ENCODE data around the gene PRR12.

Gene PRR12

DNA sequence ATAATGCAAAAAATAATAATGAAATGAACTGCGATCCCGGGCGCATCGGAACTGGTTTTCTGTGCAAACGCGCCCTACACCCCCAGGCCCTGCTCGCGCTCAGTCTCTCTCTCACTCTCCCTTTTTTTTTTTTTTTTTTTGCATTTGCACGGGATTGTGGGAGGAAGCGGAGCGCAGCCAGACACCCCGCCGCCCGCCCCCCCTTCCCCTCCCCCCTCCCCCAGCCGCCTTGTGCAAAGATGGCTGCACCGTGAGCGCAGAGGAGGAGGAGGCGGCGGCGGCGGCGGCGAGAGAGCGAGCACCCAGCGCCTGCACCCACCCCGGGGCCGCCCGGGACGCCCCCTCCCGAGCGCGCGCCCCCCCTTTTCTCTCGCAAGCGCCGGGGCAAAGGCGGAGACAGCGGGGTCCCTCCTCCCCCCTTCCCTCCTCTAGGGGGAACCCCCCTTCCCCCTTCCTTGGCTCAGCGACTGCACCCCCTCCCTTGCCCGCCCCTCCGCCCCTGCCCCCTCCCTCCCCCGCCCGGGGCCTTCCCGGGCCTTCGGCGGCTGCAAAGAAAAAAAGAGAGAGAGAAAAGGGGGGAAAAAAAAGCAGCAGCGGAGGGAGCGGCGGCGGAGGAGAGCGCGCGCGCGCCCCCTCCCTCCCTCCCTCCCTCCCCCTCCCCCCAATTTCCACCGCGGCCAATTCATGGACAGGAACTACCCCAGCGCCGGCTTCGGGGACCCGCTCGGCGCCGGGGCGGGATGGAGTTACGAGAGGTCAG, at the start of gene PRR12:
Gene PRR12, plus strand, starts transcription at position 212 of the 760 bp plus-strand sequence. Its CDS starts 473 bp downstream, at position 685.
- DNase-seq, result peak; percentile 61

DNA sequence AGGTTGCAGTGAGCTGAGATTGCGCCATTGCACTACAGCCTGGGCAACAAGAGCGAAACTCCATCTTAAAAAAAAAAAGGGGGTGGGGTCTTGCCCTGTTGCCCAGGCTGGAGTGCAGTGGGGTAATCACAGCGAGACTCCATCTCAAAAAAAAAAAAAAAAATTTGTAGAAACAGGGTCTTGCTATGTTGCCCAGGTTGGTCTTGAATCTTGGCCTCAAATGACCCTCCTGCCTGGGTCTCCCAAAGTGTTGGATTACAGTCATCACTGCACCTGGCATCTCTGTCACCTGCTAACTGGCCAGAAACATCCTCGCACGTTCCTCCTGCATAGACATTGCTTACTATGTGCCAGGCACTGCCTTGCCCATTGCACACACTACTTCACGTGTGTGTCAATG, 49.1 kb upstream of the PRR12 start:
- DNase-seq, result no peak

GRCh38 chr19:49542446-49542845, 48.5 kb upstream of the PRR12 start:
- no peak for DNase-seq

GRCh38 chr19:49543032-49543431, 48.0 kb upstream of the PRR12 start:
- DNase-seq, result no peak

DNA sequence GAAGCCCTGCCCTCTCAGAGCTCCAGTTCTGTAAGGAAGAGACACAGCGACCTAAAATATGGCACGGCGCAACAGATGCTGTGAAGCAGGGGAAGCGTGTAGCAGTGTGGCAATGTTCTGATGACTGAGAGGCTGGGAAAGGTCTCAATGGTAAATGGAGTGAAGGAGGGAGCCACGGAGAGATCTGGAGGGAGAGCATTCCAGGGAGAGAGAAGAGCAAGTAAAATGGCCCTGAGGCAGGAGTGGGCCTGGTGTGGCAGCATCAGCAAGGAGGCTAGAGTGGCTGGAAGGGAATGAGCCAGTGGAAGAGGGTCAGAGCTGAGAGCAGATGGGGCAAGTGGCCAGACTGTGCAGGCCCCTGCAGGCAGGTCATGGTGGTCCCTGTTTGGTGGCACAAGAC, 46.8 kb upstream of the PRR12 start:
- no peak for DNase-seq

GRCh38 chr19:49546825-49547565, 44.0 kb upstream of the PRR12 start:
- peak; percentile 57 for DNase-seq

GRCh38 chr19:49549045-49549444, 41.9 kb upstream of the PRR12 start:
- no peak for DNase-seq

DNA sequence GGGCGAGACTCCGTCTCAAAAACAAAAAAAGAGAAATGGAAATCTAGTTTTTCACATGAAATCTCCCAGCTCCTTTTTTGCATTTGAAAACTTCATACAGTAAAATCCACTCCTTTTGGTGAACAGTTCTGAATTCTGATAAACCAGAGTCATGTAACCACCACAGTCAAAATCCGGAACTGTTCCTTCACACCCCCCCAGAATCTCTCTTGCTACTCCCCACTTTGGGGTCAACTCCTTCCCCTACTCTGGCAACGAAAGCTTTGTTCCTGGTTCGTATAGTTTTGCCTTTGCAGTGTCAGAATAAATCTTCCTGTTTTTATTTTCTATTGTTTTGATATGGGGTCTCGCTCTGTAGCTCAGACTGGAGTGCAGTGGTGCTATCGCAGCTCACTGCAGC, 39.5 kb upstream of the PRR12 start:
- DNase-seq, result no peak

GRCh38 chr19:49552749-49553148, 38.2 kb upstream of the PRR12 start:
- DNase-seq, result no peak

DNA sequence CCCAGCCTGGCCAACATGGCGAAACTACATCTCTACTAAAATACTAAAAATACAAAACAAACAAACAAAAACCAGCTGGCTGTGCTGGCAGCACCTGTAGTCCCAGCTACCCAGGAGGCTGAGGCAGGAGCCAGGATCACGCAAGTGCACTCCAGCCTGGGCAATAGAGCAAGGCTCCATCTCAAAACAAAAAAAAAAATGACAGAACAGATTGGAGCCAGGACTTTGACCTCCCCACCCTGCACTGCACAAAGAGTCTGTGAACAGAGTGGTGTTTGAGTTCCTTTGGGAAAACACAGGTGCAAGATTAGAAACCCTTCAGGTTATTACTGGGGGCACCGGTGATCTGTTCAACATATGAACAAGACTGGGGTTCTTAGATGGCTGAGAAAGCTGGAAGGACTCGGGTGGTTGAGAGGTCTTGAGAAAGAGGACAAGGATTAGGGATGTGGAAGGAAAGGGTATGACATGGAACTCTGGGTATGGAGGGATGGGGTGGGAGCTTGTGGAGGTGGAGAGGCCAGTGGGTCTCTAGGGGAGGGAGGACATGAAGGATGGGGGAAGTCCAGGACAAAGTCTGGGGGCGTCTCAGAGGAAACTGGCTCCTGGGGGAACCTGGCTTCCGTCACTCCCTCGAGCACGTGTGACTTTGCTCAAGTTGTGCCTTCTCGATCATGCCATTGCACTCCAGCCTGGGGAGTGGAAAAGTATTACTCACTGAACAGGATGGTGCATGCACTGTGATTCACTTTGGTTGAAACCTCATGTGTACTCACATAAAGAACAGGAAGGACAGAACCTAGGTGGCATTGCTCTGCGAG, 37.3 kb upstream of the PRR12 start:
- no peak for DNase-seq

DNA sequence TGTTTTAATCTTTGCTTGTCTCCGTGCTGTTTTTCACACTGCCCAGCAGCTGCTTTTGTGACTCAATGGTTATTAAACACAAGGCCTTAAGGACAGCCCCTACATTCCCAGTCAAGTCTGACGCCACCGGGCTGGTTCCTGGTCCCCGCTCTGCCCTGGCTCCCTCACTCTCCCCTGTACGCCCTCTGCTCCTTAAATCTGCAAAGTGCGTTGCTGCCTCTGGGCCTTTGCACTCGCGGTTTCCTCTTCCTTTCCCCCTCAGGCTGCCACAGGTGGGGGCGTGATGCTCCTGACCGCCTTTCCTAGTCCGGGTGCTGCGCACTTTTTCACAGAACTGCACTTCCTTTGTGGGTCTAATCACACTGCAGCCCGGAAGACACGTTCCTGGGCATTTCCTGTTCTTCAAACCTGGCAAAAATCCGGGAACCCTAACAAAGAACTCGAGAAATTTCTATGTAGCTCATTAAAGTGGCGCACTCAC, 36.2 kb upstream of the PRR12 start:
- no peak for DNase-seq

GRCh38 chr19:49555600-49556411, 35.2 kb upstream of the PRR12 start:
- no peak for DNase-seq

DNA sequence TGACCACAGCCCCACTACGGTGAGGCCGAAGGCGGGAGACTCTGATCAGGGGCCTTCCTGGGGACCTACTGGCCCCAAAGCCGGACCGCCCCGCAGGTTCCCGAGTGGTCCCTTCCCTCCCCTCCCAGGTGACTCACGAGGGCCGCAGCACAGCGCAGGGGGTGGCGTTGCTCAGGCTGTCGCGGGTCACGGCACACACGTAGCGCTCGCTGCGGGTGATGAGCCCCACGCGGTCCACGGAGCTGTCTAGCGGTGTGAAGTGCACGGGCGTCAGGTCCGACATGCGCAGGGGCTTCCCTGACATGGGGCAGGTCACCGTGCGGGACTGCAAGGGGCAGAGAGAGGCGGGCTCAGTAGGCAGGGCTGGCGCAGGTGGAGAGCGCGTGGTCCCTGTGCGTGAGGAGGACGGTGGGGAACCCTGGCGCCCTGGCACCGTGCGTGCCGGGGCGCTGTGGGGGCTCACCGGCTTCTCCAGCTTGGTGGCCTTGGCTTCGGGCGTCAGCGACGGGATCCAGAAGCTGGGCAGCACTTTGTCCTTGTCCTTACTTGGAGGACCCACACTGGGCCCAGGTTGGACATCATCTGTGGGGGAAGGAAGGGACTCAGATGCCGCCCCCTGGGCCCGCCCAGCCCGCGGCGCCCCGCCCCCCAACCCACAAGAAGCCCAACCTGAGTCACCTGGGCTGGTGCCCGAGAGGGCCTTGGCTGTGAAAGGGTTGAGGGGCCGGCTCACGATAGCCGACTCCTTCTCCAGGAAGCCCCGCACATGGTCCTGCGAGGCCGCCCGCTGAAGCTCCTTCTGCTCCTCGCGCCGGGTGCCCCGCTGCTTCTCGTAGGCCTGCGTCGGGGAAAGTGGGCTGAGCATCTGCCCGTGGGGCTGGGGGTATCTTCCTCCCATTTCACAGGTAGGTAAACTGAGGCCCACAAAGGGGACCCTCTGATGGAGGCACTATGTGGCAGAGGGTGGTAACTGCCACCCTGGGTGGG, 34.3 kb upstream of the PRR12 start:
- no peak for DNase-seq

DNA sequence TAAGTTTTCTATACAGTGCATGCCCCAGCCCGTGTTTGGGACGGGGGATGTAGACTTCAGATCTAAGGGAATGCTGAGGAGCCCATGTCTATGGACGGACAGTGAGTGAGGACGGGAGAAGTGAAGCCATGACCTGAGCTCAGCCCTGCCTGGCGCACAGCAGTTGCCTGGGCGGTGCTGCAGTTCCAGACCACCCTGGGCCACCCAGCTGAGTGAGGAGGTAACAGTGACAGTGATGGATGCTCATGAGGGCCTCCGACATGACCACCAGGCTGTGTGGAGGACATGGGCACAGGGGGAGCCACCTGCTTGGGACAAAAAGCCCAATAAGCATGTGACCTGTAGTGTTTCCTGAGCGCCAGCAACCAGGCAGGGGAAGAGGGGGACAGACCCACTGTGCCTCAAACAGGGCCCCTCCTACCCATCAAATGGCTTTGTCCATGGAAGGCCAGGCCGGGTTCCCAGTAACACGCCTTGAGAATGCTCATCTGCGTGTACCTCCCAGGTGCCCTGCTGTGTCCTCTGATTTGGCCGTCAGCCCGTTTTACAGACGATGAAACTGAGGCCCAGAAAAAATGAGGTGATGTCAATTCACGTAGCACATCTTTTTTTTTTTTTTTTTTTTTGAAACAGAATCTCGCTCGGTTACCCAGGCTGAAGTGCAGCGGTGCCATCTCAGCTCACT, 33.2 kb upstream of the PRR12 start:
- no peak for DNase-seq

GRCh38 chr19:49558591-49558990, 32.4 kb upstream of the PRR12 start:
- DNase-seq, result no peak

GRCh38 chr19:49559443-49559842, 31.5 kb upstream of the PRR12 start:
- no peak for DNase-seq

DNA sequence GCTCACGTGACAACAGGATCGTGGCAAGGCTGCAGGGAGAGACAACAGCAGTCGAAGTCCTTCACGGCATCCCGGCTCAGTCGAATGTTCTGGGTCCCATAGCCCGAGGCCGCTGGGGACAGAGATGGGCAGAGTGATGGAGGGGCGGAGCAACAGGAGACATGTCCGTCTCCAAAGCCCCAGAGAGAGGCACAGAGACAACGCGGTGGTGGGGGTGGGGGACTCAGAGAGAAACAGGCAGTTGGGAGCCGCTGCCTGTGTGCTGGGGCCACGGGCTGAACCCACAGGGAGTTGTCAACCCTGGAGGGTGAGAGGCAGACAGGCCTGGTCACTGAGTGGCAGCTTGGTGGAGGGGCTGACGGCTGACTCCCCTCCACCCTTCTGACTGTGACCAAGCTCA, 31.1 kb upstream of the PRR12 start:
- DNase-seq, result no peak

GRCh38 chr19:49560358-49560900, 30.6 kb upstream of the PRR12 start:
- DNase-seq, result no peak

- no peak for DNase-seq
Measured at GRCh38 chr19:49564616-49565045, 26.4 kb upstream of the PRR12 start.

DNA sequence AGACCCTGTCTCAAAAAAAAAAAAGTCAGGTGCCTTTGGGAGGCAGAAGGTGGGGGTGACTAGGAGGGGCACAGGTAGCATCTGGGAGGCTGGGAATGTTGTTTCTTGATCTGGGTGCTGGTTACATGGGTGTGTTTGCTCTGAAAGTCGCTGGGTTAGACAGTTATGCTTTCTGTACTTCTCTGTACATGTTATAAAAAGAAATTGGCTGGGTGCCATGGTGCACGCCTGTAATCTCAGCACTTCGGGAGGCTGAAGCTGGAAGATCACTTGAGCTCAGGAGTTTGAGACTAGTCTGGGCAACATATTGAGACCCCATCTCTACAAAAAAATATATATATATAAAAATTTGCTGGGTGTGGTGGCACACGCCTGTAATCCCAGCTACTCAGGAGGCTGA, 25.7 kb upstream of the PRR12 start:
- no peak for DNase-seq

Measured in NCI-H1092 treated with DMSO at 0.1 percent for 48 hours (cell line).